Central memory CD4-positive, alpha-beta T cell (primary cell): Measurements from ENCODE around the gene SEPTIN5.
A peak's percentile ranks its signal among the peaks of the same experiment; 100 is the strongest.
"Not testable (repeated sequence)": the region's sequence is repeated elsewhere in the genome, so short reads cannot be mapped to it uniquely, and the experiment has no call there.

ENCODE experiments used
- DNase-seq: peaks from one replicate; pipeline ENCODE4 v3.0.0; 2022
- total RNA-seq, 3 experiments: gene quantifications; one replicate each; lab custom pipeline; 2026; lab: John Stamatoyannopoulos, UW

SEPTIN5 gene
- total RNA-seq: 0 reads per million in 3 experiments

GRCh38 chr22:19714312-19715187, at the start of gene SEPTIN5:
TSS of gene SEPTIN5 (plus strand) at chr22:19714503. CDS start at chr22:19714589, 86 bp downstream.
- no peak for DNase-seq

GRCh38 chr22:19664951-19665783, 49.1 kb upstream of the SEPTIN5 start:
- no peak for DNase-seq

- DNase-seq: no peak
These were observed 48.3 kb upstream of the SEPTIN5 start for GRCh38 chr22:19665784-19666672.

- DNase-seq: no peak
These were observed 47.4 kb upstream of the SEPTIN5 start for GRCh38 chr22:19666673-19667593.

- no peak for DNase-seq
These were observed 46.2 kb upstream of the SEPTIN5 start for GRCh38 chr22:19667872-19668740.

GRCh38 chr22:19668748-19669147, 45.6 kb upstream of the SEPTIN5 start:
- DNase-seq: no peak

GRCh38 chr22:19669570-19669969, 44.7 kb upstream of the SEPTIN5 start:
- no peak for DNase-seq

- DNase-seq: no peak
These were observed 43.0 kb upstream of the SEPTIN5 start for GRCh38 chr22:19671316-19671715.

GRCh38 chr22:19672054-19672776, 42.1 kb upstream of the SEPTIN5 start:
- DNase-seq: no peak

- no peak for DNase-seq
These were observed 40.6 kb upstream of the SEPTIN5 start for GRCh38 chr22:19673660-19674059.

- DNase-seq: no peak
These were observed 40.0 kb upstream of the SEPTIN5 start for GRCh38 chr22:19674129-19674928.

GRCh38 chr22:19674929-19675253, 39.4 kb upstream of the SEPTIN5 start:
- no peak for DNase-seq

- DNase-seq: no peak
These were observed 38.9 kb upstream of the SEPTIN5 start for GRCh38 chr22:19675428-19675827.

GRCh38 chr22:19676437-19676836, 37.9 kb upstream of the SEPTIN5 start:
- not testable (repeated sequence) for DNase-seq

- no peak for DNase-seq
These were observed 35.3 kb upstream of the SEPTIN5 start for GRCh38 chr22:19678949-19679521.

- peak; percentile 7 for DNase-seq
These were observed 34.7 kb upstream of the SEPTIN5 start for GRCh38 chr22:19679522-19680101.

GRCh38 chr22:19680287-19680881, 33.9 kb upstream of the SEPTIN5 start:
- no peak for DNase-seq
